ENCODE measurements around the gene CLEC10A.

The CLEC10A gene

DNA sequence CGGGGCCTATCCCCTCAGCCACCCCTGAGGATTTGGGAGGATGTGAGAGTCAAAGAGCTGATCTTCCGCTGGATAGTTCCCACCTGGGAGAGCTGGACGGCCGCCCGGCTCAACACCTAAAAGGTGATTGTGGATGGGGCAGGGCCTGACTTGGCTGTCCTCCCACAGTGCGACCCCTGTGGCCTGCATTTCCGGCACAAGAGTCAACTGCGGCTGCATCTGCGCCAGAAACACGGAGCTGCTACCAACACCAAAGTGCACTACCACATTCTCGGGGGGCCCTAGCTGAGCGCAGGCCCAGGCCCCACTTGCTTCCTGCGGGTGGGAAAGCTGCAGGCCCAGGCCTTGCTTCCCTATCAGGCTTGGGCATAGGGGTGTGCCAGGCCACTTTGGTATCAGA, 52.7 kb downstream of the CLEC10A start:
- TF ChIP-seq, protein P1, sequence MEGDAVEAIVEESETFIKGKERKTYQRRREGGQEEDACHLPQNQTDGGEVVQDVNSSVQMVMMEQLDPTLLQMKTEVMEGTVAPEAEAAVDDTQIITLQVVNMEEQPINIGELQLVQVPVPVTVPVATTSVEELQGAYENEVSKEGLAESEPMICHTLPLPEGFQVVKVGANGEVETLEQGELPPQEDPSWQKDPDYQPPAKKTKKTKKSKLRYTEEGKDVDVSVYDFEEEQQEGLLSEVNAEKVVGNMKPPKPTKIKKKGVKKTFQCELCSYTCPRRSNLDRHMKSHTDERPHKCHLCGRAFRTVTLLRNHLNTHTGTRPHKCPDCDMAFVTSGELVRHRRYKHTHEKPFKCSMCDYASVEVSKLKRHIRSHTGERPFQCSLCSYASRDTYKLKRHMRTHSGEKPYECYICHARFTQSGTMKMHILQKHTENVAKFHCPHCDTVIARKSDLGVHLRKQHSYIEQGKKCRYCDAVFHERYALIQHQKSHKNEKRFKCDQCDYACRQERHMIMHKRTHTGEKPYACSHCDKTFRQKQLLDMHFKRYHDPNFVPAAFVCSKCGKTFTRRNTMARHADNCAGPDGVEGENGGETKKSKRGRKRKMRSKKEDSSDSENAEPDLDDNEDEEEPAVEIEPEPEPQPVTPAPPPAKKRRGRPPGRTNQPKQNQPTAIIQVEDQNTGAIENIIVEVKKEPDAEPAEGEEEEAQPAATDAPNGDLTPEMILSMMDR (IDR thresholded peaks at IDR 0.05; ENCODE audit: low read length), result no peak
- TF ChIP-seq EZH2 (optimal IDR thresholded peaks at IDR 0.05; ENCODE audit: low read depth, low read length) (no peak), EZH2phosphoT487 (IDR thresholded peaks at IDR 0.05; ENCODE audit: low read length) (no peak)
- Histone ChIP-seq H3F3A (ENCODE audit: insufficient read depth, low read length) (peaks cover 4% of the 10 kb centered on the region; the same call in 1 of the 2 replicates), H3K27me3 (replicated peaks; ENCODE audit: insufficient read depth, low read length) (no peaks in the 10 kb centered on the region), H3K4me3 (ENCODE audit: low read length) (no peak overlapping the region), H3K36me3 (replicated peaks; ENCODE audit: insufficient read depth, low read length) (no peaks in the 10 kb centered on the region), H3K9me2 (replicated peaks; ENCODE audit: insufficient read depth, low read length) (no peaks in the 10 kb centered on the region), H2AFZ (ENCODE audit: low read length) (no peak overlapping the region), H3K9ac (ENCODE audit: low read length) (no peak overlapping the region), H4K20me1 (ENCODE audit: insufficient read depth, low read length) (no peaks in the 10 kb centered on the region), H3K27ac (ENCODE audit: low read length) (no peak overlapping the region), H3K4me2 (ENCODE audit: low read depth, low read length) (no peak overlapping the region), H3K79me2 (ENCODE audit: low read length) (no peaks in the 10 kb centered on the region), H3K9me3 (replicated peaks; ENCODE audit: insufficient read depth, low read length) (no peaks in the 10 kb centered on the region), H3K4me1 (ENCODE audit: low read length) (peaks cover 16% of the 10 kb centered on the region)
- no peak for DNase-seq

GRCh38 chr17:7026471-7027115, 53.5 kb downstream of the CLEC10A start:
- Histone ChIP-seq H3K4me3 (ENCODE audit: low read length) (no peak overlapping the region), H3K9ac (ENCODE audit: low read length) (no peak overlapping the region), H3K36me3 (replicated peaks; ENCODE audit: insufficient read depth, low read length) (no peaks in the 10 kb centered on the region), H2AFZ (ENCODE audit: low read length) (no peak overlapping the region), H3K4me2 (ENCODE audit: low read depth, low read length) (no peak overlapping the region), H3K27me3 (replicated peaks; ENCODE audit: insufficient read depth, low read length) (no peaks in the 10 kb centered on the region), H3K4me1 (ENCODE audit: low read length) (peaks cover 19% of the 10 kb centered on the region), H3K9me2 (replicated peaks; ENCODE audit: insufficient read depth, low read length) (no peaks in the 10 kb centered on the region), H3F3A (ENCODE audit: insufficient read depth, low read length) (0 out of 2 replicates have a peak, but pooled peaks cover 4% of the 10 kb centered on the region), H3K79me2 (ENCODE audit: low read length) (no peaks in the 10 kb centered on the region), H3K9me3 (replicated peaks; ENCODE audit: insufficient read depth, low read length) (no peaks in the 10 kb centered on the region), H4K20me1 (ENCODE audit: insufficient read depth, low read length) (no peaks in the 10 kb centered on the region), H3K27ac (ENCODE audit: low read length) (no peak overlapping the region)
- TF ChIP-seq EZH2phosphoT487 (IDR thresholded peaks at IDR 0.05; ENCODE audit: low read length), result no peak
- TF ChIP-seq, protein P1 (IDR thresholded peaks at IDR 0.05; ENCODE audit: low read length), result no peak
- no peak for TF ChIP-seq EZH2 (optimal IDR thresholded peaks at IDR 0.05; ENCODE audit: low read depth, low read length)
- no peak for DNase-seq

- TF ChIP-seq EZH2phosphoT487 (IDR thresholded peaks at IDR 0.05; ENCODE audit: low read length) (no peak), EZH2 (optimal IDR thresholded peaks at IDR 0.05; ENCODE audit: low read depth, low read length) (no peak)
- TF ChIP-seq, protein P1 (IDR thresholded peaks at IDR 0.05; ENCODE audit: low read length), result no peak
- Histone ChIP-seq H3K4me2 (ENCODE audit: low read depth, low read length) (no peak overlapping the region), H3F3A (ENCODE audit: insufficient read depth, low read length) (peaks cover 8% of the 10 kb centered on the region; the same call in 1 of the 2 replicates)
Measured at GRCh38 chr17:7025245-7025644, 54.8 kb downstream of the CLEC10A start.

More at GRCh38 chr17:7025245-7025644, 54.8 kb downstream of the CLEC10A start:
- H2AFZ ChIP-seq (ENCODE audit: low read length), result no peak overlapping the region
- no peak overlapping the region for H3K27ac ChIP-seq (ENCODE audit: low read length)
- no peaks in the 10 kb centered on the region for H3K79me2 ChIP-seq (ENCODE audit: low read length)
- no peak for DNase-seq
- H3K9me2 ChIP-seq (replicated peaks; ENCODE audit: insufficient read depth, low read length), result no peaks in the 10 kb centered on the region
- no peaks in the 10 kb centered on the region for H4K20me1 ChIP-seq (ENCODE audit: insufficient read depth, low read length)
- H3K9me3 ChIP-seq (replicated peaks; ENCODE audit: insufficient read depth, low read length), result no peaks in the 10 kb centered on the region
- H3K9ac ChIP-seq (ENCODE audit: low read length), result no peak overlapping the region
- H3K36me3 ChIP-seq (replicated peaks; ENCODE audit: insufficient read depth, low read length), result no peaks in the 10 kb centered on the region
- peaks cover 21% of the 10 kb centered on the region for H3K4me1 ChIP-seq (ENCODE audit: low read length)
- H3K4me3 ChIP-seq (ENCODE audit: low read length), result no peak overlapping the region
- H3K27me3 ChIP-seq (replicated peaks; ENCODE audit: insufficient read depth, low read length), result no peaks in the 10 kb centered on the region
